EH (cell line): Measurements from ENCODE around the gene TRPM7.
A peak's percentile ranks its signal among the peaks of the same experiment; 100 is the strongest.
"Not testable (repeated sequence)": the region's sequence is repeated elsewhere in the genome, so short reads cannot be mapped to it uniquely, and the experiment has no call there.

ENCODE experiments used
- DNase-seq: peaks from one replicate; pipeline ENCODE4 v3.0.0-alpha.2; 2015; ENCODE audit warnings: low read depth

The TRPM7 gene

GRCh38 chr15:50670115-50670514, 16.5 kb downstream of the TRPM7 start:
- no peak for DNase-seq

- DNase-seq = no peak
Observed at GRCh38 chr15:50669611-50670010, 17.0 kb downstream of the TRPM7 start.

GRCh38 chr15:50665938-50666337, 20.7 kb downstream of the TRPM7 start:
- DNase-seq = no peak

- no peak for DNase-seq
Observed at GRCh38 chr15:50655555-50655954, 31.0 kb downstream of the TRPM7 start.

- no peak for DNase-seq
Observed at GRCh38 chr15:50653156-50653743, 33.3 kb downstream of the TRPM7 start.

- DNase-seq = no peak
Observed at GRCh38 chr15:50652671-50653070, 33.9 kb downstream of the TRPM7 start.

GRCh38 chr15:50641318-50641717, 45.3 kb downstream of the TRPM7 start:
- DNase-seq = no peak

- no peak for DNase-seq
Observed at GRCh38 chr15:50636146-50636545, 50.5 kb downstream of the TRPM7 start.

GRCh38 chr15:50633653-50634052, 52.9 kb downstream of the TRPM7 start:
- DNase-seq = peak; percentile 69

- DNase-seq = no peak
Observed at GRCh38 chr15:50628421-50628820, 58.2 kb downstream of the TRPM7 start.

GRCh38 chr15:50627351-50628055, 59.1 kb downstream of the TRPM7 start:
- peak; percentile 78 for DNase-seq

- peak; percentile 9 for DNase-seq
Observed at GRCh38 chr15:50624616-50625168, 61.9 kb downstream of the TRPM7 start.

- peak; percentile 18 for DNase-seq
Observed at GRCh38 chr15:50622361-50622943, 64.1 kb downstream of the TRPM7 start.

- not testable (repeated sequence) for DNase-seq
Observed at GRCh38 chr15:50616960-50617359, 69.6 kb downstream of the TRPM7 start.

- DNase-seq = not testable (repeated sequence)
Observed at GRCh38 chr15:50616554-50616953, 70.0 kb downstream of the TRPM7 start.

- DNase-seq = no peak
Observed at GRCh38 chr15:50613600-50613999, 73.0 kb downstream of the TRPM7 start.

GRCh38 chr15:50607129-50607528, 79.5 kb downstream of the TRPM7 start:
- no peak for DNase-seq

GRCh38 chr15:50605462-50605861, 81.1 kb downstream of the TRPM7 start:
- no peak for DNase-seq

- not testable (repeated sequence) for DNase-seq
Observed at GRCh38 chr15:50602028-50602427, 84.6 kb downstream of the TRPM7 start.

GRCh38 chr15:50594311-50594710, 92.3 kb downstream of the TRPM7 start:
- no peak for DNase-seq

- DNase-seq = no peak
Observed at GRCh38 chr15:50593761-50594160, 92.8 kb downstream of the TRPM7 start.

- no peak for DNase-seq
Observed at GRCh38 chr15:50590288-50590687, 96.3 kb downstream of the TRPM7 start.

GRCh38 chr15:50577492-50577891, 109.1 kb downstream of the TRPM7 start:
- DNase-seq = no peak
